HG03025 (cell line): ENCODE measurements around the gene PCDHGA12.

Source experiments
- ATAC-seq: cut with Tn5 transposase; IDR thresholded peaks from one replicate; pipeline ENCODE4 v1.9.1; 2021; ENCODE audit warnings: mild to moderate bottlenecking, moderate library complexity; ENCODE audit not compliant: unreplicated experiment, low FRiP score

PCDHGA12 gene

DNA sequence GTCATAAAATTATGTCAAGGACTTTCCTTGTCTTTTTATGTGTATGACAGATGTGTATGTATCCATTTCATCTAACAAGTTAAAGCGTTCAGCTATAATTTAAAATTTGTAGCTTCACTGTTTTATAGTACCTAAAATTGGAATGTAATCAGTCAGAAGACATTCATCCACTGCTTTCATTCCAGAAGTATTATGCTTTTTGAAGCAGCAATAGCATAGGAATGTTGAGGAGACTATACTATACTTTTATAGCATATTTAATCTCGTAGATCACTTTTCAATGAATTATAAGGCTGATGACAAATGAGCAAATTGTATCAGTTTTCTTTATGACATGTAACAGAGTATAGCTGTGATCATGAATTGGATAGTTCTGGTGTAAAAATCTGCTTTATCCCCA, 6.9 kb downstream of the PCDHGA12 start:
- no peak for ATAC-seq

DNA sequence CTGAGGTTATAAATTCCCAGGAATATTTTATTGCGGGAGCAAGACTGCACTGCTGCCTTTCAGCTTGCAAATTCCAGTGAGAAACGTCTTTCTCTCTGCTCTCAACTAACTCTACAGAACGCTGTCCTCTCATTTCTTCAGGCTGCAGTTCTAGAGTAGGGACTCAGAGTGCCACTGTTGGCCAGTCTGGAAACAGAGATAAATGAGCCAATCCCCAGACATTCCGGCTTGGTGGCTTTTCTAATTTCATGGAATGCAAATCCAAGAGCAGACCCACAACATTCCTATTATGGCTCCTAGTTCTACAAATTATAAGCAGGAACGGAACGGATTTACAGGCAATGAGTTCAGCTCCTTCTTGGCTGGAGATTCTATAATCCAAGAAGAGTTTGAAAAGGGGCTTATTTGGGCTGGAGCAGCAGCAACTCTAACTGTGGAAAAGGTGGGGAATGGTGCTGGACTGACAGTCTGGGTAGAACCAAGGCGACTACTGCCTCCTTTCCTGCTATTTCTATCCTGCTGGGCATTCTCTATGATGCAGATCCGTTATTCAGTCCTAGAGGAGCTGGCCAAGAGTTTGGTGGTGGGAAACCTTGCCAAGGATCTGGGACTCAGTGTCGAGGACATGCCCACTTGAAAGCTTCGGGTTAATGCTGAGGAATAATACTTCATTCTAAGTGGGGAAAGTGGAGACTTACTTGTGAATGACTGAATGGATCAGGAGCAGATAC, 9.3 kb downstream of the PCDHGA12 start:
- ATAC-seq: no peak

DNA sequence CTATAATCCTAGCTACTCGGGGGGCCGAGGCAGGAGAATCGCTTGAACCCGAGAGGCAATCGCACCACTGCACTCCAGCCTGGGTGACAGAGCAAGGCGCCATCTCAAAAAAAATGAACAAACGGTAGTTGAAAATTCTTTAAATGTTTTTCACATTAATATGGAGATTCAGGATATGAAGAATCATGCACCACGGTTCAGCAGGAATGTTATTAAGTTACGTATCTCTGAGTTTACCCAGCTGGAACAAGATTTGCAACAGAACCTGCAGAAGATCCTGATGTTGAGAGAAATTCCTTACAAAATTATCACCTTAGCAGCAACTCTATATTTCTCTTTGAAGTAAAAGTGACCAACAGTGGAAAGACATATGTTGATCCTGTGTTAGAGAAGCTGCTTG, 10.0 kb downstream of the PCDHGA12 start:
- ATAC-seq: no peak

DNA sequence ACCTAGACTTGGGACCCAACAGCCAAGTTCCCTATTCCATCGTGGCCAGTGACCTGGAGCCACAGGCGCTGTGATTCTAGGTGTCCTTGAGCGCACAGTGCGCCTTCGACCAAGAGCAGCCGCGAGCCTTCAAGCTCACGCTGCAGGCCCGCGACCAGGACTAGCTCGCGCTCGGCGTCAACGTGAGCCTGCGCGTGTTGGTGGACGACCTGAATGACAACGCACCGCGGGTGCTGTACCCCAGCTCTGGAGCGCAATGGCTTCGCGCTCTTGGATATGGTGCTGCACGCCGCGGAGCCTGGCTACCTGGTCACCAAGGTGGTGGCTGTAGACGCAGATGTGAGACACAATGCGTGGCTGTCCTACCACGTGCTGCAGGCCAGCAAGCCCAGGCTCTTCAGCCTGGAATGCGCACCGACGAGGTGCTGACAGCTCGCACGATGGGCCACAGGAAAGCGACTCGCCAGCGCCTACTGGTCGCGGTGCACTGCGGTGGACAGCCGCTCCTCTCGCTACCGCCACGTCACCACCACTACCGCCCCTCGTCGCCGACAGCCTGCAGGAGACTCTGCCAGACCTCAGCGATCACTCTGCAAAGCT, 11.4 kb downstream of the PCDHGA12 start:
- no peak for ATAC-seq

DNA sequence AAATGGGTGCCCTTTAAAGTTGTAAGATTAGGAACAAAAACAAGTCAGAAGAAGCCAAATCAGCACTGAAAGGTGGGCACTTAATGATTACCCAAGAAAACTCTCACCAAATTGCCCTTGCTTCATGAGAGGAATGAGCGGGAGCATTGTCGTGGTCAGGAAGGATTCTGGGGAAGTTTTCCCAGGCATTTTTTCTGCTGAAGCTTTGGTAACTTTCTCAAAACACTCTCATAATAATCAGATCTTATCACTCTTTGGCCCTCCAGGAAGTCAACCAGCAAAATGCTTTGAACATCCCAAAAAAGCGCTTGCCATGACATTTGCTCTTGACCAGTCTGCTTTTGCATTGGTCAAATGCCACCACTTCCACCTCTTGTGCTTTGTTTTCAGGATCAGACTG, 35.0 kb downstream of the PCDHGA12 start:
- ATAC-seq: no peak

DNA sequence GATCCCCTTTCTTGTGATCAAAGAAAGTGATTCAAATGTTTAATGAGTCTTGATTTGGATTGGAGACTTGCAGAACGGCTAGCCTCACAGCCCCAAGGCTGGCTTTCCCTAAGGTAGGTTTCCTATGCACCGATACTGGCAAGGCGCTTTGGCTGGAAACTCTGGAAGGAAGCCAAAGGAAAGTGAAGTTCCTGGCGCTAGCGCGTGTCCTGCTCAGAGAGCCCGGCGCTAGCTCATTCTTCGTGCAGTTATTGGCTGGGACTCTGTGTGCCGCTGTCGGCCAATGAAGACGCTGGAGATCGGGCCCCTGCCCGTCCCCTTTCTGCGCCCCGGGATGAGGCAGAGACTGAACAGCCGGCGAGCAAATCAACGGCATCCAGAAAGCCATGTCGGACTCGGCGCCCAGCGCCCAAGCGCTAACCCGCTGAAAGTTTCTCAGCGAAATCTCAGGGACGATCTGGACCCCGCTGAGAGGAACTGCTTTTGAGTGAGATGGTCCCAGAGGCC, 45.4 kb downstream of the PCDHGA12 start, which contains the start of gene PCDHGC3:
Gene PCDHGC3, plus strand, starts transcription at position 342 of the 507 bp plus-strand sequence. Its CDS starts 151 bp downstream, at position 493.
- ATAC-seq: peak; percentile 98

DNA sequence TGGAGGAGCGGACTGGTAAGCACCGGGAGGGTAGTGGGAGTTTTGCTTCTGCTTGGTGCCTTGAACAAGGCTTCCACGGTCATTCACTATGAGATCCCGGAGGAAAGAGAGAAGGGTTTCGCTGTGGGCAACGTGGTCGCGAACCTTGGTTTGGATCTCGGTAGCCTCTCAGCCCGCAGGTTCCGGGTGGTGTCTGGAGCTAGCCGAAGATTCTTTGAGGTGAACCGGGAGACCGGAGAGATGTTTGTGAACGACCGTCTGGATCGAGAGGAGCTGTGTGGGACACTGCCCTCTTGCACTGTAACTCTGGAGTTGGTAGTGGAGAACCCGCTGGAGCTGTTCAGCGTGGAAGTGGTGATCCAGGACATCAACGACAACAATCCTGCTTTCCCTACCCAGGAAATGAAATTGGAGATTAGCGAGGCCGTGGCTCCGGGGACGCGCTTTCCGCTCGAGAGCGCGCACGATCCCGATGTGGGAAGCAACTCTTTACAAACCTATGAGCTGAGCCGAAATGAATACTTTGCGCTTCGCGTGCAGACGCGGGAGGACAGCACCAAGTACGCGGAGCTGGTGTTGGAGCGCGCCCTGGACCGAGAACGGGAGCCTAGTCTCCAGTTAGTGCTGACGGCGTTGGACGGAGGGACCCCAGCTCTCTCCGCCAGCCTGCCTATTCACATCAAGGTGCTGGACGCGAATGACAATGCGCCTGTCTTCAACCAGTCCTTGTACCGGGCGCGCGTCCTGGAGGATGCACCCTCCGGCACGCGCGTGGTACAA, 46.0 kb downstream of the PCDHGA12 start:
- peak; percentile 20 for ATAC-seq

DNA sequence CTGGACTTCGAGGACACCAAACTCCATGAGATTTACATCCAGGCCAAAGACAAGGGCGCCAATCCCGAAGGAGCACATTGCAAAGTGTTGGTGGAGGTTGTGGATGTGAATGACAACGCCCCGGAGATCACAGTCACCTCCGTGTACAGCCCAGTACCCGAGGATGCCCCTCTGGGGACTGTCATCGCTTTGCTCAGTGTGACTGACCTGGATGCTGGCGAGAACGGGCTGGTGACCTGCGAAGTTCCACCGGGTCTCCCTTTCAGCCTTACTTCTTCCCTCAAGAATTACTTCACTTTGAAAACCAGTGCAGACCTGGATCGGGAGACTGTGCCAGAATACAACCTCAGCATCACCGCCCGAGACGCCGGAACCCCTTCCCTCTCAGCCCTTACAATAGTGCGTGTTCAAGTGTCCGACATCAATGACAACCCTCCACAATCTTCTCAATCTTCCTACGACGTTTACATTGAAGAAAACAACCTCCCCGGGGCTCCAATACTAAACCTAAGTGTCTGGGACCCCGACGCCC, 46.8 kb downstream of the PCDHGA12 start:
- ATAC-seq: no peak

DNA sequence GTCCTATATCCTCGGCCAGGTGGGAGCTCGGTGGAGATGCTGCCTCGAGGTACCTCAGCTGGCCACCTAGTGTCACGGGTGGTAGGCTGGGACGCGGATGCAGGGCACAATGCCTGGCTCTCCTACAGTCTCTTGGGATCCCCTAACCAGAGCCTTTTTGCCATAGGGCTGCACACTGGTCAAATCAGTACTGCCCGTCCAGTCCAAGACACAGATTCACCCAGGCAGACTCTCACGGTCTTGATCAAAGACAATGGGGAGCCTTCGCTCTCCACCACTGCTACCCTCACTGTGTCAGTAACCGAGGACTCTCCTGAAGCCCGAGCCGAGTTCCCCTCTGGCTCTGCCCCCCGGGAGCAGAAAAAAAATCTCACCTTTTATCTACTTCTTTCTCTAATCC, 47.5 kb downstream of the PCDHGA12 start:
- no peak for ATAC-seq

DNA sequence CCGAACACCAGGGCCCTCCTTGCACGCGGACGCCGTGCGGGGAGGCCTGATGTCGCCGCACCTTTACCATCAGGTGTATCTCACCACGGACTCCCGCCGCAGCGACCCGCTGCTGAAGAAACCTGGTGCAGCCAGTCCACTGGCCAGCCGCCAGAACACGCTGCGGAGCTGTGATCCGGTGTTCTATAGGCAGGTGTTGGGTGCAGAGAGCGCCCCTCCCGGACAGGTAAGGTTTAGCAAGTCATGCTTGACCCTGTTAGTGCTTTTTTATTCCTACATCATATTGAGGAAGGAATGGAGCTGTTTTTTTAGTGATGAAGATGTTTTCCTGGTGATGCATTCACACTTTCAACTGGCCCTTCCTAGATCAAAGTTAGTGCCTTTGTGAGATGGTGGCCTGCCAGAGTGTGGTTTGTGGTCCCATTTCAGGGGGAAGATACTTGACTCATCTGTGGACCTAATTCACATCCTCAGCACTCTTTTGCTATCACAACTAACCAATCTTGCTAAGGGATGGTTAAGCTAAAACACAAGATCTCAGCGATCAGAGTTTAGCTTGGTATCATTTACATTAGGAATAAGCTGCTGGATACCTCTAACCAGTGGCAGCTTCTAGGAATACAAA, 48.1 kb downstream of the PCDHGA12 start:
- ATAC-seq: no peak

DNA sequence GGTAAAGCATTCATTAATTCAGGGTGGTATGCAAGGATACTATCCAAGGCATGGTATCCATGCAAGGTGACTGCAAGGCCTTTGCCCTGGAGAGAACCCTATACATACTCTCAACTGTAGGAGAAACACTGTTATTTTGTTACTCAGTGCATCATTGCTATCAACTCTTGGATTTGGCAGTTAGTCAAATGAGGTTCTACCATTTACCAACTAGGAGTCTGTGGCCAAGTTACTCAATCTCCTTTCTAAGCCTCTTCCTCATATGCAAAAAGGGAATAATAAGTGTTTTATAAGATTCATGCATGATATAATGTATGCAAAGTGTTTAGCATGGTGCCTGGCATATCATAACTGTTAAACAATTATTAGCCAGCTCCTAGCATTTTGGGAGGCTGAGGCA, 49.5 kb downstream of the PCDHGA12 start:
- no peak for ATAC-seq
